HCT116 (cell line): ENCODE data around the gene LRIG3.

Experiments
- EZH2 ChIP-seq: fragments of 200-600 bp; sonication (generic); IDR thresholded peaks from 2 replicates; pipeline ENCODE4 v1.6.1; 2017; ENCODE audit warnings: antibody characterized with exemption, mixed run types
- TF ChIP-seq, protein P1 (sequence below), 3 experiments: fragments of 200-600 bp in 1 of 3; sonication (generic) in 1 of 3; IDR thresholded peaks in 2 of 3; conservative IDR thresholded peaks in 1 of 3; 2 replicates each; pipeline ENCODE4 v1.5.1; 2012 to 2017; ENCODE audit warnings: low read depth in 2 of 3, low read length in 2 of 3, antibody characterized with exemption in 1 of 3, borderline replicate concordance in 1 of 3, control low read depth in 1 of 3, mild to moderate bottlenecking in 1 of 3, mixed read lengths in 1 of 3, mixed run types in 1 of 3, moderate library complexity in 1 of 3; ENCODE audit not compliant: insufficient read depth in 1 of 3

DNA sequence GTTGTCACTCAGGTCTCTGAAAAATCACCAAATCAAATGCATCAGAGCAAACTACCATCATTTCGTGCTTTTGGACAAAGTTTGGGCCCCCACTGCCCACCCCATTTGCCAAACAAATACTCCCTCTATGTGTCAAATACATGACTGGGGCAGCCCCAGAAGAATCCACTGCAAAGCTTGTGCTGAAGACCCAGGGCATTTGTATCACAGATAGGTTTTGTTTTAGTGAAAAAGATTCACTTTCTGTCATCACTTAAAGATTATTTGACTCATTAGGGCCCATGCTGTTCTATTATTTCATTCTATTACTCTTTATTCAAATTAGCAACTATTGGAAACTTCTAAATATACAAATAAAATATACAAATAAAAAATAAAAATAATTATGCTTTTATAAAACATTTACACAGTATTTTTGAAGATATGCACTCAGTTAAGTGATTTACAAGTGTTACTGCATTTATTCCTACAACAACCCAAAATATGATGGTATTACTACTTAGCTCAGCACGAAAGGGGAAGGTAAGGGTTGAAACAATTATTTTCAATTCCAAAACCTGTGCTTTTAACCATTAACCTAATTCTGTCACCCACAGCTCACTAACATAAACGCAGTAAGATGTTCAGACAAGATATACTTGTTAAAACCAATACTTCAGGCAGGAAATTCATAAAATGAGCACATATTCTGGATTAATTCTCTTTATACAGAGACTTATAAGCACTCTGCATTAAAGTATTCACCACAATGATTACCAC lies 36.5 kb downstream of the LRIG3 start:
- TF ChIP-seq, protein P1, sequence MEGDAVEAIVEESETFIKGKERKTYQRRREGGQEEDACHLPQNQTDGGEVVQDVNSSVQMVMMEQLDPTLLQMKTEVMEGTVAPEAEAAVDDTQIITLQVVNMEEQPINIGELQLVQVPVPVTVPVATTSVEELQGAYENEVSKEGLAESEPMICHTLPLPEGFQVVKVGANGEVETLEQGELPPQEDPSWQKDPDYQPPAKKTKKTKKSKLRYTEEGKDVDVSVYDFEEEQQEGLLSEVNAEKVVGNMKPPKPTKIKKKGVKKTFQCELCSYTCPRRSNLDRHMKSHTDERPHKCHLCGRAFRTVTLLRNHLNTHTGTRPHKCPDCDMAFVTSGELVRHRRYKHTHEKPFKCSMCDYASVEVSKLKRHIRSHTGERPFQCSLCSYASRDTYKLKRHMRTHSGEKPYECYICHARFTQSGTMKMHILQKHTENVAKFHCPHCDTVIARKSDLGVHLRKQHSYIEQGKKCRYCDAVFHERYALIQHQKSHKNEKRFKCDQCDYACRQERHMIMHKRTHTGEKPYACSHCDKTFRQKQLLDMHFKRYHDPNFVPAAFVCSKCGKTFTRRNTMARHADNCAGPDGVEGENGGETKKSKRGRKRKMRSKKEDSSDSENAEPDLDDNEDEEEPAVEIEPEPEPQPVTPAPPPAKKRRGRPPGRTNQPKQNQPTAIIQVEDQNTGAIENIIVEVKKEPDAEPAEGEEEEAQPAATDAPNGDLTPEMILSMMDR (IDR thresholded peaks at IDR 0.05 in 2 of 3, conservative IDR thresholded peaks at IDR 0.05 in 1 of 3; ENCODE audit: borderline replicate concordance in 1 of 3, insufficient read depth in 1 of 3, low read depth in 2 of 3, low read length in 2 of 3): no peak
- no peak for TF ChIP-seq EZH2
